GM08714 (cell line): ENCODE results near the gene FYB1.

Experiments
- H3K4me3 ChIP-seq: fragments of 200-500 bp; sonication (Bioruptor generic); 2 replicates; pipeline ENCODE4 v1.5.1; 2014; ENCODE audit warnings: mild to moderate bottlenecking, low read length, inconsistent platforms
- ZNF274 ChIP-seq: IDR thresholded peaks from 2 replicates; pipeline ENCODE4 v1.6.1; 2012; ENCODE audit warnings: mild to moderate bottlenecking, low read depth, low read length

The FYB1 gene

GRCh38 chr5:39203275-39203922, 16.0 kb downstream of the FYB1 start:
- no peak for TF ChIP-seq ZNF274
- H3K4me3 ChIP-seq = no peak overlapping the region

DNA sequence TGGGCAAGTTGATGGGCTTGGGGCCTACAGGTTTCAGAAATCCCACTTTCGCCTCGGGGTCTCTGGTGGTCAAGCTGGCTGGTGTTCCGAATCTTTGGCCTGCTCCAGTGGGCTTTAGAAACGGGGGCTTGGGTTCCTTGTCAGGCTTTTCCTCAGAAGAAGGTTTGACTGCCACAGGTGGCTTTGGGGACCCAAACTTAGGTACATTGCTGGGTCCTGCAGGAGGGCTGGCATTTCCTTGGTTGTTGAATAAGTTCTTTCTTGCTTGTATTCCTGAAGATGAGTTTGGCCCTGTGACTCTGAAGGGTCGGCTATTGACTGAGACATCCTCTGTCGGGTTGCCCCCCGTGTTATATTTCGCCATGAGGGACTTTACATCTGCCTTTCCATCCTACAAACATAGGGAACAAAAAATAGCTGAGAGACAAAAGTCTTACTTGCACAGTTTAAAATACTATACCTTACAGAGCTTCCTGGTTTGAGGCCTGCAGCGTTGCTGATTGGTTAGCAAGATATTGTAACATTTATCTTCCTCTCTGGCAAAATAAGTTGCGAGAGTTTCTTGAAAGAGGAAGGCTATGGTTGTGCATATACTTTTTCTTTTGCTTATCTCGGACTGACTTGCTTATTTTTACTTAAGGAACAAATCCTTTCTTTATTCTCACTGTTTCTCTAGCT, 16.6 kb downstream of the FYB1 start:
- no peak for TF ChIP-seq ZNF274
- H3K4me3 ChIP-seq = no peak overlapping the region

DNA sequence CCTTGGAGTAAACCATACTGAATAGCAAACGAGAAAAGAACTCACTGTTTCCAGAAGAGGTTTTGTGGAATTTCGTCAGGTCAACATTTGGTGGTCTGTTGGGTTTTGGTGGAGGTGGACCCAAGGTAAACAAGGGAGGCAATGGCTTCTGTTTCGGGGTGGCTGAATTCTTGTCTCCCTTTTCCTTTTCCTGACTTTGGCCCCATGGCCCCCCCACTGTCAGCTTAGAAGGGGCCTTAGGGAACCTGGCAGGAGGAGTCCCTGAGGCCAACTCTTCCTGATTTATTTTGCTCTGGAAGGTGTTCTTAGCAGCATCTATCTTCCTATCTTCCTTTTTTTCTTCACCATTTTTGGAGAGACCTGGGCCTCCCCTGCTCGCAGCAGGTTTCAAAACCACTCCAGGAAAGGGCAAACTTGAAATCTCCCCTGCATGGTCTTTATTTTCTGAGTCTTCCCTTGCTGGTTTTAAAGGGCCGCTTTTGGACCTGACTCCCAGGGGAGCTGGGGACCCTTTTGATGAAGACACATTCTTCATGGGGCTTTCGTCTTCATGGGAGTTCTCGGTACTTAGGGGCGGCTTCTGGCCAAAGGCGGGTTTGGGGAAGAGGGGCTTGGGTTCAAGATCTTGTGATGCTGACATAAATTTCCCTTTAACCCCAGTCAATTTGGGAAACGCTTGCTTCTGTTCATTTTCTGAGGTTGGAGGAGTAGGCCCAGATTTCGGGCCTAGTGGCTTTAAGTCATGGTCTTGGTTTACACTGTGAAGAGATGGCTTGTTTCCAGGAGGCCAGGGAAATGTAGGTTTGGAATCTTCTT, 17.4 kb downstream of the FYB1 start:
- H3K4me3 ChIP-seq = no peak overlapping the region
- TF ChIP-seq ZNF274 = no peak

- no peak for TF ChIP-seq ZNF274
- H3K4me3 ChIP-seq = no peak overlapping the region
Observed at GRCh38 chr5:39201160-39201780, 18.1 kb downstream of the FYB1 start.

DNA sequence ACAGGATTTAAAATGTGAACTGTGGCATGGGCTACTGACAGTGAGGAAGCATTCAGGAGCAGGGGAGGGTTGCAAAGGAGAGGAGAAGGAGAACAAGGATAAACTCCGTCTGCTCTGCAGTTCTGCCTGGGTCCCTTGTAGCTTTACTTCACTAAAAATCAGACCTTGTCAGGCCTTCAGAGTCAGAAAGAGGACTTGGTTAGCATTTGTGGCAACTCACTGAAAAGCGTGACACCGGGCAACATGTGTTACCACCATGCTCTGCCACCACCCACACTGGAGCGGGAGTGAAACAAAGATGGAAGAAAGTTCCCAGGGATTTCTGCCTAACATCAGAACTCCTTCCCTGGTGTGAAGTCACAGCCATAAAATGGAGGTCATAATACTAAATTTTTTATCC, 19.3 kb downstream of the FYB1 start:
- no peak overlapping the region for H3K4me3 ChIP-seq
- TF ChIP-seq ZNF274 = no peak

DNA sequence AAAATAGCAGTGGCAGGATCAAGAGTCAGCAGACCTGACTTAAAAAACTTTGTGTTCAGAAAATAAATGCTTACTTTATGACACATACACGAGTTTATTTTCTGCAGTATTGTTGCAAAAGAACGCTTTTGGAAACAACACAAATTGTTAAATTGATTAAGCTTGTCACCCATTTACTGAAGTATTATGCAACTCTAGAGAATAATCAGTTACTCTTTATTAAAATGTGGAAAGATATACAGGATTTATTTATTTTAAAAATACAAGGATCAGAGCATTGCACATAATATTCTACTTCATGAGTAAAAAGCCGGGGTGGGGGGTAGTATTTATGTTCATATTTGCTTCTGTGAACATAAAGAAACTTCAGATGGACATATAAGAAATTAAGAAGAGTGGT, 20.0 kb downstream of the FYB1 start:
- no peak for TF ChIP-seq ZNF274
- no peak overlapping the region for H3K4me3 ChIP-seq

DNA sequence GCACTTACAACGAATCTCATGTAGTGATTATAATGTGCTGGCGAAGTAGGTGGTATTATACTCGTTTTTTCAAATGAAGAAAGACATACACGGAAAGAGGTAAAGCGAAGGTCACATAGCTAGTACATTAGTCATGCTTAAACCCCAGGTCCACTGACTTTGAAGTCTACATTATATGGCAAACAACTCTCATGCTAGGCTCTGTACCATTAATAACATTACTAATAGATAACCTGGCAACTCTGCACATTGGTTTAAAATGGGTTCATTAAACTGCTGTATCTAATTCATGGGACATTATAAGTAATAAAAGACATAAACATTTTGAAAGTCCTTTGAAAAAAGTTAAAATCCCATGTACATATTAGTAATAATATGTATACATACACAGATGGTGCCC, 21.2 kb downstream of the FYB1 start:
- H3K4me3 ChIP-seq = no peak overlapping the region
- TF ChIP-seq ZNF274 = no peak

GRCh38 chr5:39197556-39197955, 21.8 kb downstream of the FYB1 start:
- no peak for TF ChIP-seq ZNF274
- no peak overlapping the region for H3K4me3 ChIP-seq

- H3K4me3 ChIP-seq = no peak overlapping the region
- no peak for TF ChIP-seq ZNF274
Observed at GRCh38 chr5:39195198-39195826, 24.1 kb downstream of the FYB1 start.

DNA sequence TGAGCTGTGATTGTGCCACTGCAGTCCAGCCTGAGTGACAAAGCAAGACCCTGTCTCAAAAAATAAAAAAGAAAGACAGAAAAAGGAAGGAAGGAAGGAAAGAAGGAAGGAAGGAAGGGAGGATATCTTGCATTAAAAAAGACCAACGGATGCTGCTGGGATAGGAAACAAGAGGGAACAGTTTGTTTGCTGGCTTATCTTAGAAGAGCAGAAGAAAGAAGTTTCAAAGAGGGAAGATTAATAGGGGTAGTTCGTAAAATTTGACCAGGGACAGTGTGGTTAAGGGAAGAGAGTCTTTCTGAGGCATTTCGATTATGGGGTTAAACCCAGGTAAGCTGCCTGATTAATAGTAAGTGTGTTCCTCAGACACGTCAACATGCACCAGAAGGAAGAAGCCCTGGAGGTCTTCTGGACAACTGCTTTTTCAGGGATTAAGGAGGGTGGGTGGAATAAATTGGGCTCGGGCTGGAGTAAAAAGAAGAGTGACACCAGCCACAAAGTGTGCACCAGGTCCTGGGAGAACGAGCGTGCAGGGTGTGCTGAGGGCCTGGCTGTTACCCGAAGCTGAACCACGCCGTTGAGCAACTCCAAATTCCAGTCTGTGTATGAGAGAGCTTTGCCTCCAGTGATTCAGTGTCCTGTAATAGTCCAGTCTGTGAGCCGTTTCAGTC, 24.8 kb downstream of the FYB1 start:
- TF ChIP-seq ZNF274 = no peak
- H3K4me3 ChIP-seq = no peak overlapping the region

DNA sequence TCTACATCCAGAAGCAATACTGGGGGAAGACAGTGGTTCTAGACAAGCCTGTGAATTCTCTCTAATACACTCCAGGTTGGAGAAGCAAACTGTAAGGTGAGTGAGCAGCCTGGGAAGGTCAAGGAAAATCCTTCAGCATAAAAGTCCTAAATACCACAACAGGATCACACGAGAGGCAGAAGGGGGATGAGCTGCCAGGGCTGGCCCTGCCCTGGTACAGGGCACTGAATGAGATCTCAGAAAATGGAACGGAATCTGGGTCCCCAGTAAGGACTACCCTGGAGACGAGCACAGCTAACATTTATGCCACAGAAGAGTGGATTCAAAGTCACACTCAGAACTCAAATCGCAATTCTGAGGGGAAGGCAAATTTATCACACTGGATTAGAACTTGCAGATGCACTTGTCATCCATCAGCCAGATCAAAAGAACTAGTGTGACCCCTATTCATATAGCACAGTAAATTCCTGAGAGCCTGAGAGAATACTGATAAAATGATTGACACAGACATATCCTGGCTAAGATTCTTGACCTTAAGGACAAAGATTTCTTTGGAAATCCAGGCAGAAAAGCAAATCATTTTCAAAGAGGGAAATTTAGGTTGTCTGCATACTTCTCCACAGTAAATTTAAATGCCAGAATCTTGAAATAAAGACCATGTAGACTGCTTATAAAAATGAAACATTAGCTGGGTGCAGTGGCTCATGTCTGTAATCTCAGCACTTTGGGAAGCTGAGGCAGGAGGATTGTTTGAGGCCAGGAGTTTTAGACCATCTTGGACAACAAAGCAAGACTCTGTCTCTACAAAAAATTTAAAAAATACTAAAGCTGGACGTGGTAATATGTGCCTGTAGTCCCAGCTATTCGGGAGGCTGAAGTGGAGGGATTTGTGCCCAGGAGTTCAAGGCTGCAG, 25.6 kb downstream of the FYB1 start:
- no peak for TF ChIP-seq ZNF274
- H3K4me3 ChIP-seq = no peak overlapping the region

DNA sequence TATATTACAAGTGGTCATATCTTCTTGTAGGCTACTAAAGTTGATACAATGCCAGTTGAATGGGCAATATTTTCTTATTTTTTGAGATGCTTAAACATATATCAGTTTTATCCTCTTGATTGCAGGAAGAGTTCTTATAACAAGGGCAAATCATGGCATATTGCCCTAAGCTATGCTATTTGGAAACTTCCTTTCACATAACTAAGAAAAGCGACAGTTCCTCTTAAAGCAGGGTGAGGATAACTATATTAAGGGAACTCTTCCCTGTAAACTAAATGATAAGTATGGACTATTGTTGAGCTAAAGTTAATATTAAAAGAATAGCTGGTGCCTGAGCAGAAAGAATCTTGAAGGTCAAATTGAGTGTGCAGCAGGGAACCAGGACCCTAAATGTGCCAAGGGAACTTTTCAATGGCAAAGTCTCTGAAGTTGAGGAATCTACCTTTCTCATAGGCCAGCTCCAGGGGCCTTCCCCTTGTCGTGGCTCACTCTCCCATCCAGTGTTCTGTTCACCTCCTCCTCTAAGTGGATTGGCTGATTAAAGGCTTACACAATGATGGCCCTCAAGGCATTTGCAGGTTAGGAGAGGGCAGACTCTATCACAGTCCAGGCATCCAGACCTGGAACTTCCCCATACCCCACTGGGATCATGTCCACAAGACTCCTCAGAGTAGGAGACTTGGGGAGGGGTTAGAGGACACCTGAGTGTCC, 26.8 kb downstream of the FYB1 start:
- H3K4me3 ChIP-seq = no peak overlapping the region
- TF ChIP-seq ZNF274 = no peak

- no peak overlapping the region for H3K4me3 ChIP-seq
- no peak for TF ChIP-seq ZNF274
Observed at GRCh38 chr5:39191216-39191615, 28.1 kb downstream of the FYB1 start.
